Fibroblast of lung (primary cell): ENCODE measurements around the gene CCDC183. TPM values are rescaled to one million over a fixed set of nuclear protein-coding genes. Genes with fewer than 3 reads are reported as not detected.

Experiments used
- DNase-seq, 2 donors: peaks; one replicate each; pipeline versions ENCODE4 v3.0.0 to v3.0.0-alpha.2; 2010; ENCODE audit warnings: low read depth in 2 of 2
- H2AFZ ChIP-seq: 2 replicates; pipeline ENCODE4 v1.5.1; 2012; ENCODE audit warnings: low read length, control low read depth, inconsistent platforms
- H3K27ac ChIP-seq: 2 replicates; pipeline ENCODE4 v1.5.1; 2011; ENCODE audit warnings: low read length, control low read depth; ENCODE audit not compliant: insufficient read depth
- H3K27me3 ChIP-seq: 2 replicates; pipeline ENCODE4 v1.5.1; 2011; ENCODE audit warnings: mild to moderate bottlenecking, low read length; ENCODE audit not compliant: control insufficient read depth, insufficient read depth
- H3K36me3 ChIP-seq: 2 replicates; pipeline ENCODE4 v1.5.1; 2011; ENCODE audit warnings: low read length; ENCODE audit not compliant: control insufficient read depth, insufficient read depth
- H3K4me1 ChIP-seq: 2 replicates; pipeline ENCODE4 v1.5.1; 2011; ENCODE audit warnings: low read length; ENCODE audit not compliant: control insufficient read depth, insufficient read depth; ENCODE audit errors: extremely low read depth
- H3K4me2 ChIP-seq: 2 replicates; pipeline ENCODE4 v1.5.1; 2011; ENCODE audit warnings: low read length, control low read depth; ENCODE audit not compliant: insufficient read depth; ENCODE audit errors: extremely low read depth
- H3K4me3 ChIP-seq, 4 experiments: fragments of 200-600 bp in 1 of 4; sonication (generic) in 1 of 4; replicated peaks in 1 of 4; 2 replicates each; pipeline ENCODE4 v1.5.1; 2011 to 2016; ENCODE audit warnings: low read length in 4 of 4, low read depth in 3 of 4, mild to moderate bottlenecking in 3 of 4, control low read depth in 2 of 4, inconsistent platforms in 1 of 4, mixed read lengths in 1 of 4; ENCODE audit not compliant: insufficient read depth in 1 of 4; ENCODE audit errors: control extremely low read depth in 1 of 4
- H3K79me2 ChIP-seq: 2 replicates; pipeline ENCODE4 v1.5.1; 2012; ENCODE audit warnings: mild to moderate bottlenecking, low read length, inconsistent platforms; ENCODE audit not compliant: control insufficient read depth, insufficient read depth
- H3K9ac ChIP-seq: 2 replicates; pipeline ENCODE4 v1.5.1; 2011; ENCODE audit warnings: mild to moderate bottlenecking, low read length, control low read depth; ENCODE audit not compliant: insufficient read depth
- H3K9me3 ChIP-seq: 2 replicates; pipeline ENCODE4 v1.5.1; 2012; ENCODE audit warnings: low read depth, low read length; ENCODE audit not compliant: control insufficient read depth, insufficient read depth
- H4K20me1 ChIP-seq: 2 replicates; pipeline ENCODE4 v1.5.1; 2011; ENCODE audit warnings: low read length; ENCODE audit not compliant: control insufficient read depth, insufficient read depth; ENCODE audit errors: extremely low read depth
- EZH2 ChIP-seq: IDR thresholded peaks from 2 replicates; pipeline ENCODE4 v1.5.1; 2012; ENCODE audit warnings: low read length, control low read depth, mild to moderate bottlenecking; ENCODE audit errors: missing control alignments
- polyA plus RNA-seq, 2 donors: library from polyadenylated mRNA; depleted of rRNA in 1 of 2; stranded (reverse) in 1 of 2; unstranded in 1 of 2; fragments of >200 nt; gene quantifications; 2 replicates each; pipeline ENCODE4 v1.2.1, GENCODE V29; 2011 to 2012; ENCODE audit warnings: missing spikeins in 1 of 2
- total RNA-seq: library from RNA; depleted of rRNA; stranded (reverse); fragments of >200 nt; gene quantifications from 2 replicates; pipeline ENCODE4 v1.2.1, GENCODE V29; 2014
- TF ChIP-seq, protein P1 (sequence below), 2 donors: IDR thresholded peaks in 1 of 2; conservative IDR thresholded peaks in 1 of 2; 1 replicate in 1 of 2; 2 replicates in 1 of 2; pipeline ENCODE4 v1.5.1; 2011 to 2012; ENCODE audit warnings: low read length in 2 of 2, control low read depth in 1 of 2, inconsistent platforms in 1 of 2, low read depth in 1 of 2, mild to moderate bottlenecking in 1 of 2

Gene CCDC183
- total and polyA plus RNA-seq, 2 donors (not counting 1 experiment from before 2014, with no cell fraction given), result 0.35 to 0.99 TPM

DNA sequence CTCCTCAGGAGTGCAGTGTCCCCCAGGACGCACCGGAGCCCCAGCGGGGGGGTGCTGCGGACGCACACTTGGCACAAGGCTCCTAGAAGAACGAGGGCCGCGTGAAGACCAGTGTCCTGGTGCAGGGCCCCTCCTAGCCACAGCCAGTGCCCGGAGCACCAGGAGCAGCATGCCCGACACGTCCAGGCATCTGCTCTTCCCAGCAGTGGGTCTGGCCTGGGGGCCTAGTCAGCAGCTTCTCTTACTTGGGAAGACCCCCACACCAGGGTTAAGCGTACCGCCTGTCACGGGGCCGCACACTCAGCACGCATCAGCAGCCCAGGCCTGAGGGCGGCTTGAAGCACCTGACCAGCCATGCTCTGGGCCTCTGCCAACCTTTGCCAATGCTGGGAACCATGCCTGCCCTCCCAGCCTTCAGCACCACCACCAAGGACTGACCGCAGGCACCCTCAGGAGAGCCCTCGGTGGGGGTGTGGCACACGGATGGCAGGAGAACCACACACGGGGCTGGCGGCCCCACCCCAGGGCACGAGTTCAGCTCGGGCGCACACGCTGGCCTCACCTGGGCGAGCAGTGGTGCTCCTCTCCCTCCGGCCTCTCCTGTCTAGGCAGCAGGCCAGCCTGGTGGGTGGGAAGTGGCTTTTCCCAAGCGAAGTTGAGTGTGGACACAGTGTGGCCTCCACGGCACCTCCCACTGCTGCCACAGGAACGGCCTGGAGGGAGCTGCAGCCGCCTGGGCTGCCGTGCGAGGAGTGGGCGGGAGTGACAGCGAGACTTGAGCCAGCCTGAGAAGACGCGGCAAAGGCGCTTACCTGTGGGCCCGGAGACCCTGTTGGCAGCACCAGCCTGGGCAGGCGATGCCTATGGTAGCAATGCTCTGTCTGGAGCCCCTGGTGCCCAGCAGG, 34.1 kb downstream of the CCDC183 start:
- H3K79me2 ChIP-seq, result no peaks in the 10 kb centered on the region
- no peak overlapping the region for H3K4me2 ChIP-seq
- H3K27ac ChIP-seq, result no peak overlapping the region
- TF ChIP-seq, protein P1, sequence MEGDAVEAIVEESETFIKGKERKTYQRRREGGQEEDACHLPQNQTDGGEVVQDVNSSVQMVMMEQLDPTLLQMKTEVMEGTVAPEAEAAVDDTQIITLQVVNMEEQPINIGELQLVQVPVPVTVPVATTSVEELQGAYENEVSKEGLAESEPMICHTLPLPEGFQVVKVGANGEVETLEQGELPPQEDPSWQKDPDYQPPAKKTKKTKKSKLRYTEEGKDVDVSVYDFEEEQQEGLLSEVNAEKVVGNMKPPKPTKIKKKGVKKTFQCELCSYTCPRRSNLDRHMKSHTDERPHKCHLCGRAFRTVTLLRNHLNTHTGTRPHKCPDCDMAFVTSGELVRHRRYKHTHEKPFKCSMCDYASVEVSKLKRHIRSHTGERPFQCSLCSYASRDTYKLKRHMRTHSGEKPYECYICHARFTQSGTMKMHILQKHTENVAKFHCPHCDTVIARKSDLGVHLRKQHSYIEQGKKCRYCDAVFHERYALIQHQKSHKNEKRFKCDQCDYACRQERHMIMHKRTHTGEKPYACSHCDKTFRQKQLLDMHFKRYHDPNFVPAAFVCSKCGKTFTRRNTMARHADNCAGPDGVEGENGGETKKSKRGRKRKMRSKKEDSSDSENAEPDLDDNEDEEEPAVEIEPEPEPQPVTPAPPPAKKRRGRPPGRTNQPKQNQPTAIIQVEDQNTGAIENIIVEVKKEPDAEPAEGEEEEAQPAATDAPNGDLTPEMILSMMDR (conservative IDR thresholded peaks at IDR 0.05 in 1 of 2, IDR thresholded peaks at IDR 0.05 in 1 of 2; ENCODE audit: low read depth in 1 of 2, low read length in 2 of 2), result no peak
- TF ChIP-seq EZH2, result no peak
- no peaks in the 10 kb centered on the region for H3K4me1 ChIP-seq
- no peak overlapping the region for H3K4me3 ChIP-seq
- H2AFZ ChIP-seq, result no peak overlapping the region
- no peak overlapping the region for H3K9ac ChIP-seq
- no peaks in the 10 kb centered on the region for H4K20me1 ChIP-seq
- H3K9me3 ChIP-seq, result no peaks in the 10 kb centered on the region
- H3K36me3 ChIP-seq, result peaks cover 36% of the 10 kb centered on the region
- no peaks in the 10 kb centered on the region for H3K27me3 ChIP-seq
- DNase-seq, result no peak

- H3K27me3 ChIP-seq, result no peaks in the 10 kb centered on the region
- H3K27ac ChIP-seq, result no peak overlapping the region
- H4K20me1 ChIP-seq, result no peaks in the 10 kb centered on the region
- H3K4me1 ChIP-seq, result no peaks in the 10 kb centered on the region
- H3K4me2 ChIP-seq, result no peak overlapping the region
- H3K36me3 ChIP-seq, result peaks cover 30% of the 10 kb centered on the region
- H3K79me2 ChIP-seq, result no peaks in the 10 kb centered on the region
- no peak overlapping the region for H3K4me3 ChIP-seq
- H2AFZ ChIP-seq, result no peak overlapping the region
- TF ChIP-seq EZH2, result no peak
- TF ChIP-seq, protein P1 (conservative IDR thresholded peaks at IDR 0.05 in 1 of 2, IDR thresholded peaks at IDR 0.05 in 1 of 2; ENCODE audit: low read depth in 1 of 2, low read length in 2 of 2), result no peak
- no peaks in the 10 kb centered on the region for H3K9me3 ChIP-seq
- no peak overlapping the region for H3K9ac ChIP-seq
- DNase-seq, result no peak
Measured at GRCh38 chr9:136831002-136831719, 35.0 kb downstream of the CCDC183 start.

- Histone ChIP-seq H3K4me1 (no peaks in the 10 kb centered on the region), H3K4me3 (no peak overlapping the region), H4K20me1 (no peaks in the 10 kb centered on the region), H3K36me3 (peaks cover 28% of the 10 kb centered on the region), H3K79me2 (no peaks in the 10 kb centered on the region), H2AFZ (no peak overlapping the region), H3K4me2 (no peak overlapping the region), H3K9me3 (no peaks in the 10 kb centered on the region), H3K27ac (no peak overlapping the region), H3K9ac (no peak overlapping the region), H3K27me3 (no peaks in the 10 kb centered on the region)
- no peak for DNase-seq
- TF ChIP-seq, protein P1 (conservative IDR thresholded peaks at IDR 0.05 in 1 of 2, IDR thresholded peaks at IDR 0.05 in 1 of 2; ENCODE audit: low read depth in 1 of 2, low read length in 2 of 2), result no peak
- TF ChIP-seq EZH2, result no peak
Measured at GRCh38 chr9:136831720-136832104, 35.6 kb downstream of the CCDC183 start.
